ENCODE data around the gene MEI4. TPM values are rescaled to one million over a fixed set of nuclear protein-coding genes. Genes with fewer than 3 reads are reported as not detected.

The MEI4 gene
- total RNA-seq, 1 experiment from 2014 or later, result not detected

- H3K79me2 ChIP-seq (ENCODE audit: insufficient read depth, low read length), result no peaks in the 10 kb centered on the region
- no peak overlapping the region for H3K9ac ChIP-seq (ENCODE audit: low read length)
- no peak overlapping the region for H3K4me3 ChIP-seq (replicated peaks in 1 of 2; ENCODE audit: low read depth in 1 of 2, low read length in 2 of 2)
- H3K9me2 ChIP-seq (ENCODE audit: insufficient read depth), result no peaks in the 10 kb centered on the region
- H2AFZ ChIP-seq (ENCODE audit: low read depth, low read length, poor library complexity, severe bottlenecking), result no peak overlapping the region
- no TSS peak for BruUV-seq (replicated peaks)
- no peak for DNase-seq (ENCODE audit: low read depth, low spot score)
- intact Hi-C loops (cut with micrococcal nuclease), result no loop called here
- no peak overlapping the region for H3K27ac ChIP-seq (ENCODE audit: low read depth, low read length)
- H3K4me2 ChIP-seq (ENCODE audit: low read length), result no peak overlapping the region
- no peaks in the 10 kb centered on the region for H3K36me3 ChIP-seq (ENCODE audit: control insufficient read depth in 1 of 2, insufficient read depth in 2 of 2, low read length in 2 of 2)
- no peaks in the 10 kb centered on the region for H3K27me3 ChIP-seq (ENCODE audit: insufficient read depth, low read length)
- ChIA-PET CTCF (no interaction called here), RAD21 (ENCODE audit: low non-redundant PET in 1 of 2, low total read pairs in 2 of 2, uncharacterized antibody in 2 of 2, unreplicated experiment in 2 of 2) (no interaction called here), POLR2A (no interaction called here)
- no peaks in the 10 kb centered on the region for H3K4me1 ChIP-seq (ENCODE audit: control insufficient read depth in 1 of 2, insufficient read depth in 2 of 2, low read length in 2 of 2)
- H4K20me1 ChIP-seq (ENCODE audit: insufficient read depth), result no peaks in the 10 kb centered on the region
- no peaks in the 10 kb centered on the region for H3K9me3 ChIP-seq (ENCODE audit: control insufficient read depth in 1 of 2, insufficient read depth in 1 of 2, low read depth in 1 of 2, low read length in 2 of 2)
- TF ChIP-seq CTCF (IDR thresholded peaks at IDR 0.05 in 2 of 3, conservative IDR thresholded peaks at IDR 0.05 in 1 of 3; ENCODE audit: borderline replicate concordance in 1 of 3, insufficient read depth in 1 of 3, low read depth in 2 of 3, low read length in 2 of 3) (peak in 2 of 3 experiments; percentile 7 to 9; a peak in 1 of 6 replicates), MAX (IDR thresholded peaks at IDR 0.05) (no peak), ATF3 (IDR thresholded peaks at IDR 0.05) (no peak)
- no peak for ATAC-seq
These were observed 134.2 kb downstream of the MEI4 start for GRCh38 chr6:77786935-77787629.

Data from HCT116 (cell line).